GM12878 (cell line): Measurements from ENCODE around the gene AIMP2. TPM values are rescaled to one million over a fixed set of nuclear protein-coding genes. Genes with fewer than 3 reads are reported as not detected.

Source experiments
- ATF7 ChIP-seq: fragments of 450-650 bp; IDR thresholded peaks from 2 replicates; pipeline ENCODE4 v1.6.1; 2016; ENCODE audit warnings: low read depth, mild to moderate bottlenecking
- EED ChIP-seq: sonication (generic); IDR thresholded peaks from 2 replicates; pipeline ENCODE4 v1.6.1; 2016; ENCODE audit warnings: antibody characterized with exemption, low read depth
- EGR1 ChIP-seq, 2 experiments: IDR thresholded peaks; 1 replicate in 1 of 2; 2 replicates in 1 of 2; pipeline ENCODE4 v1.6.1; 2011 to 2012; ENCODE audit warnings: low read depth in 2 of 2, low read length in 2 of 2, borderline replicate concordance in 1 of 2, mild to moderate bottlenecking in 1 of 2, moderate library complexity in 1 of 2
- HDAC2 ChIP-seq: fragments of 200-600 bp; sonication (generic); IDR thresholded peaks from 2 replicates; pipeline ENCODE4 v1.6.1; 2017
- JUND ChIP-seq: IDR thresholded peaks from 2 replicates; pipeline ENCODE4 v1.6.1; 2012; ENCODE audit warnings: low read depth, mild to moderate bottlenecking, low read length, improper control_type of control experiment, moderate library complexity
- KLF5 ChIP-seq: fragments of 450-650 bp; IDR thresholded peaks from 2 replicates; pipeline ENCODE4 v1.6.1; 2014; ENCODE audit warnings: mild to moderate bottlenecking; ENCODE audit not compliant: partially characterized antibody
- MEF2B ChIP-seq: fragments of 450-650 bp; IDR thresholded peaks from 2 replicates; pipeline ENCODE4 v1.6.1; 2018; ENCODE audit warnings: mild to moderate bottlenecking, moderate library complexity; ENCODE audit not compliant: partially characterized antibody, poor library complexity, severe bottlenecking
- MTA3 ChIP-seq: IDR thresholded peaks from 2 replicates; pipeline ENCODE4 v1.6.1; 2012; ENCODE audit warnings: low read length, inconsistent platforms, borderline replicate concordance
- NFIC ChIP-seq: IDR thresholded peaks from 2 replicates; pipeline ENCODE4 v1.6.1; 2012; ENCODE audit warnings: low read depth, mild to moderate bottlenecking, inconsistent platforms, low read length, moderate library complexity
- NR2C2 ChIP-seq: IDR thresholded peaks from 2 replicates; pipeline ENCODE4 v1.6.1; 2011; ENCODE audit warnings: borderline replicate concordance, low read depth; ENCODE audit not compliant: control insufficient read depth, insufficient read length
- TCF3 ChIP-seq: IDR thresholded peaks from 2 replicates; pipeline ENCODE4 v1.6.1; 2012; ENCODE audit warnings: low read depth, mild to moderate bottlenecking, low read length, borderline replicate concordance; ENCODE audit not compliant: insufficient read depth
- ZBTB11 ChIP-seq: fragments of 450-650 bp; formaldehyde crosslinking; IDR thresholded peaks from 2 replicates; pipeline ENCODE4 v1.5.0; 2022; ENCODE audit warnings: mild to moderate bottlenecking, missing genetic modification characterization
- ZNF207 ChIP-seq: fragments of 450-650 bp; IDR thresholded peaks from 2 replicates; pipeline ENCODE4 v1.6.1; 2014; ENCODE audit warnings: antibody characterized with exemption, mild to moderate bottlenecking, borderline replicate concordance
- polyA plus RNA-seq, 11 experiments: library from polyadenylated mRNA; depleted of rRNA in 4 of 11; unstranded in 6 of 11; stranded (reverse) in 5 of 11; fragments of >200 nt; fragmentation: Nextera tagmentation in 4 of 11; fragmentation: Illumina TruSeq in 1 of 11; extraction: Ambion mirVana in 4 of 11; extraction: Trizol in 1 of 11; gene quantifications; 1 replicate in 1 of 11; 2 replicates in 10 of 11; pipeline versions ENCODE4 v1.2.1 to v1.2.3, GENCODE V29; 2011 to 2016; ENCODE audit warnings: inconsistent platforms in 2 of 11, missing spikeins in 2 of 11, low read depth in 1 of 11
- small RNA-seq: library from RNA; depleted of rRNA; stranded (forward); fragments of <200 nt; gene quantifications from one replicate; pipeline ENCODE3, GENCODE V24; 2014
- total RNA-seq, 4 experiments: library from RNA; depleted of rRNA in 3 of 4; stranded (reverse); fragments of >200 nt in 3 of 4; fragmentation: Illumina TruSeq in 1 of 4; extraction: Trizol in 1 of 4; gene quantifications; 2 replicates each; pipeline versions ENCODE4 v1.2.1 to v1.2.3, GENCODE V29; 2013 to 2021
- TF ChIP-seq, protein P1 (sequence below): IDR thresholded peaks from 2 replicates; pipeline ENCODE4 v1.6.1; 2012; ENCODE audit warnings: low read depth, low read length, improper control_type of control experiment
- TF ChIP-seq, protein P2 (sequence below): fragments of 450-650 bp; IDR thresholded peaks from 2 replicates; pipeline ENCODE4 v1.6.1; 2017; ENCODE audit warnings: borderline replicate concordance

Gene AIMP2
- total and polyA plus RNA-seq, 10 of the 15 experiments (the other 5 are each of a cell fraction or from before 2014, with no cell fraction given) = 46.7 to 130 (median 70.5) TPM

- TF ChIP-seq MEF2B (peak; percentile 24), HDAC2 (no peak), TCF3 (peak; percentile 50; the same call in 1 of the 2 replicates), NFIC (peak; percentile 59; the same call in 1 of the 2 replicates), ATF7 (peak; percentile 75), NR2C2 (no peak), EED (peak; percentile 85), ZNF207 (no peak), MTA3 (no peak), ZBTB11 (CRISPR knock-in tag) (no peak), EGR1 (IDR thresholded peaks at IDR 0.05; ENCODE audit: borderline replicate concordance in 1 of 2, low read depth in 2 of 2, low read length in 2 of 2) (no peak), KLF5 (no peak), JUND (no peak)
- TF ChIP-seq, protein P1, sequence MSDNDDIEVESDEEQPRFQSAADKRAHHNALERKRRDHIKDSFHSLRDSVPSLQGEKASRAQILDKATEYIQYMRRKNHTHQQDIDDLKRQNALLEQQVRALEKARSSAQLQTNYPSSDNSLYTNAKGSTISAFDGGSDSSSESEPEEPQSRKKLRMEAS = no peak
- TF ChIP-seq, protein P2, sequence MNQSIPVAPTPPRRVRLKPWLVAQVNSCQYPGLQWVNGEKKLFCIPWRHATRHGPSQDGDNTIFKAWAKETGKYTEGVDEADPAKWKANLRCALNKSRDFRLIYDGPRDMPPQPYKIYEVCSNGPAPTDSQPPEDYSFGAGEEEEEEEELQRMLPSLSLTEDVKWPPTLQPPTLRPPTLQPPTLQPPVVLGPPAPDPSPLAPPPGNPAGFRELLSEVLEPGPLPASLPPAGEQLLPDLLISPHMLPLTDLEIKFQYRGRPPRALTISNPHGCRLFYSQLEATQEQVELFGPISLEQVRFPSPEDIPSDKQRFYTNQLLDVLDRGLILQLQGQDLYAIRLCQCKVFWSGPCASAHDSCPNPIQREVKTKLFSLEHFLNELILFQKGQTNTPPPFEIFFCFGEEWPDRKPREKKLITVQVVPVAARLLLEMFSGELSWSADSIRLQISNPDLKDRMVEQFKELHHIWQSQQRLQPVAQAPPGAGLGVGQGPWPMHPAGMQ = no peak
- TF ChIP-seq, all 136 proteins: peak for 32
Observed at GRCh38 chr7:6071406-6071805, 62.3 kb downstream of the AIMP2 start (continued).

Small RNAs within 50 kb of the gene (small RNA-seq; reads per million reads assigned to genes)
- gene RF00019 (not detected), gene RNU6-218P (not detected), gene SNORA80D (0.31 reads per million)

Other genes starting within 250 kb of the AIMP2 start
Only the 7 nearest of the 8 such genes appear.
- gene OCM, start 128.5 kb upstream of the AIMP2 start, total RNA-seq (2014; rRNA removed) = not detected in 2 replicates
- gene OCM, start 128.5 kb upstream of the AIMP2 start, total RNA-seq (2014; rRNA removed; fragmentation: Illumina TruSeq; extraction: Trizol) = not detected in 2 replicates
- gene OCM, start 128.5 kb upstream of the AIMP2 start, total RNA-seq (2021) = not detected in 2 replicates
- gene OCM, start 128.5 kb upstream of the AIMP2 start, polyA plus RNA-seq (2011; rRNA removed) = not detected in 2 replicates
- not detected in 2 replicates for gene OCM, start 128.5 kb upstream of the AIMP2 start, polyA plus RNA-seq (2014; fragmentation: Illumina TruSeq; extraction: Trizol)
- not detected for gene OCM, start 128.5 kb upstream of the AIMP2 start, polyA plus RNA-seq (2014; fragmentation: Nextera tagmentation; extraction: Ambion mirVana)
- 0.20 TPM in 1 of 2 replicates, not detected in the other for gene OCM, start 128.5 kb upstream of the AIMP2 start, polyA plus RNA-seq (2014; rRNA removed)
- not detected for gene OCM, start 128.5 kb upstream of the AIMP2 start, polyA plus RNA-seq (2016; fragmentation: Nextera tagmentation; extraction: Ambion mirVana)
- 56.4 and 64.8 TPM in 2 replicates for gene CCZ1, start 110.5 kb upstream of the AIMP2 start, total RNA-seq (2014; rRNA removed)
- gene CCZ1, start 110.5 kb upstream of the AIMP2 start, total RNA-seq (2014; rRNA removed; fragmentation: Illumina TruSeq; extraction: Trizol) = 59.5 and 63.6 TPM in 2 replicates
- 59.5 and 69.1 TPM in 2 replicates for gene CCZ1, start 110.5 kb upstream of the AIMP2 start, total RNA-seq (2021)
- gene CCZ1, start 110.5 kb upstream of the AIMP2 start, polyA plus RNA-seq (2011; rRNA removed) = 80.0 and 112 TPM in 2 replicates
- gene CCZ1, start 110.5 kb upstream of the AIMP2 start, polyA plus RNA-seq (2014; fragmentation: Illumina TruSeq; extraction: Trizol) = 74.3 and 94.5 TPM in 2 replicates
- gene CCZ1, start 110.5 kb upstream of the AIMP2 start, polyA plus RNA-seq (2014; fragmentation: Nextera tagmentation; extraction: Ambion mirVana) = 10 to 100 TPM; 26.6 to 47.2 TPM
- 44.8 and 63.2 TPM in 2 replicates for gene CCZ1, start 110.5 kb upstream of the AIMP2 start, polyA plus RNA-seq (2014; rRNA removed)
- 100 to 1,000 TPM in 1 of 2 experiments, 10 to 100 TPM in 1; 99.1 to 109 TPM for gene CCZ1, start 110.5 kb upstream of the AIMP2 start, polyA plus RNA-seq (2016; fragmentation: Nextera tagmentation; extraction: Ambion mirVana)
- 0.05 TPM in 1 of 2 replicates, not detected in the other for gene RSPH10B, start 38.6 kb upstream of the AIMP2 start, total RNA-seq (2014; rRNA removed)
- 0.23 TPM in 1 of 2 replicates, not detected in the other for gene RSPH10B, start 38.6 kb upstream of the AIMP2 start, total RNA-seq (2014; rRNA removed; fragmentation: Illumina TruSeq; extraction: Trizol)
- 0.35 TPM in 1 of 2 replicates, not detected in the other for gene RSPH10B, start 38.6 kb upstream of the AIMP2 start, total RNA-seq (2021)
- 0.03 TPM in 1 of 2 replicates, not detected in the other for gene RSPH10B, start 38.6 kb upstream of the AIMP2 start, polyA plus RNA-seq (2011; rRNA removed)
- not detected in 2 replicates for gene RSPH10B, start 38.6 kb upstream of the AIMP2 start, polyA plus RNA-seq (2014; fragmentation: Illumina TruSeq; extraction: Trizol)
- gene RSPH10B, start 38.6 kb upstream of the AIMP2 start, polyA plus RNA-seq (2014; fragmentation: Nextera tagmentation; extraction: Ambion mirVana) = not detected
- gene RSPH10B, start 38.6 kb upstream of the AIMP2 start, polyA plus RNA-seq (2014; rRNA removed) = not detected in 2 replicates
- gene RSPH10B, start 38.6 kb upstream of the AIMP2 start, polyA plus RNA-seq (2016; fragmentation: Nextera tagmentation; extraction: Ambion mirVana) = not detected
- 19.6 and 22.9 TPM in 2 replicates for gene PMS2, start 223 bp upstream of the AIMP2 start, total RNA-seq (2014; rRNA removed)
- 25.4 and 25.5 TPM in 2 replicates for gene PMS2, start 223 bp upstream of the AIMP2 start, total RNA-seq (2014; rRNA removed; fragmentation: Illumina TruSeq; extraction: Trizol)
- gene PMS2, start 223 bp upstream of the AIMP2 start, total RNA-seq (2021) = 19.3 and 21.4 TPM in 2 replicates
- 16.8 and 20.5 TPM in 2 replicates for gene PMS2, start 223 bp upstream of the AIMP2 start, polyA plus RNA-seq (2011; rRNA removed)
- gene PMS2, start 223 bp upstream of the AIMP2 start, polyA plus RNA-seq (2014; fragmentation: Illumina TruSeq; extraction: Trizol) = 19.8 and 23.0 TPM in 2 replicates
- 1 to 10 TPM; 3.6 to 4.7 TPM for gene PMS2, start 223 bp upstream of the AIMP2 start, polyA plus RNA-seq (2014; fragmentation: Nextera tagmentation; extraction: Ambion mirVana)
- gene PMS2, start 223 bp upstream of the AIMP2 start, polyA plus RNA-seq (2014; rRNA removed) = 13.2 and 14.0 TPM in 2 replicates
- gene PMS2, start 223 bp upstream of the AIMP2 start, polyA plus RNA-seq (2016; fragmentation: Nextera tagmentation; extraction: Ambion mirVana) = 10 to 100 TPM; 17.9 to 18.0 TPM
- 0.11 and 0.16 TPM in 2 replicates for gene ANKRD61, start 22.1 kb downstream of the AIMP2 start, total RNA-seq (2014; rRNA removed)
- gene ANKRD61, start 22.1 kb downstream of the AIMP2 start, total RNA-seq (2014; rRNA removed; fragmentation: Illumina TruSeq; extraction: Trizol) = 0.18 and 0.22 TPM in 2 replicates
- gene ANKRD61, start 22.1 kb downstream of the AIMP2 start, total RNA-seq (2021) = 0.18 TPM in 1 of 2 replicates, not detected in the other
- 0.18 TPM in 1 of 2 replicates, not detected in the other for gene ANKRD61, start 22.1 kb downstream of the AIMP2 start, polyA plus RNA-seq (2011; rRNA removed)
- gene ANKRD61, start 22.1 kb downstream of the AIMP2 start, polyA plus RNA-seq (2014; fragmentation: Illumina TruSeq; extraction: Trizol) = 0.34 and 0.35 TPM in 2 replicates
- gene ANKRD61, start 22.1 kb downstream of the AIMP2 start, polyA plus RNA-seq (2014; fragmentation: Nextera tagmentation; extraction: Ambion mirVana) = under 1 TPM; 0.20 to 0.37 TPM
- 0.22 and 0.64 TPM in 2 replicates for gene ANKRD61, start 22.1 kb downstream of the AIMP2 start, polyA plus RNA-seq (2014; rRNA removed)
- under 1 TPM; 0.51 to 0.57 TPM for gene ANKRD61, start 22.1 kb downstream of the AIMP2 start, polyA plus RNA-seq (2016; fragmentation: Nextera tagmentation; extraction: Ambion mirVana)
- gene EIF2AK1, start 49.9 kb downstream of the AIMP2 start, total RNA-seq (2014; rRNA removed) = 120 and 141 TPM in 2 replicates
- 22.4 and 25.3 TPM in 2 replicates for gene EIF2AK1, start 49.9 kb downstream of the AIMP2 start, total RNA-seq (2014; rRNA removed; fragmentation: Illumina TruSeq; extraction: Trizol)
- 92.9 and 96.9 TPM in 2 replicates for gene EIF2AK1, start 49.9 kb downstream of the AIMP2 start, total RNA-seq (2021)
- 80.4 and 90.9 TPM in 2 replicates for gene EIF2AK1, start 49.9 kb downstream of the AIMP2 start, polyA plus RNA-seq (2011; rRNA removed)
- 74.5 and 89.8 TPM in 2 replicates for gene EIF2AK1, start 49.9 kb downstream of the AIMP2 start, polyA plus RNA-seq (2014; fragmentation: Illumina TruSeq; extraction: Trizol)
- gene EIF2AK1, start 49.9 kb downstream of the AIMP2 start, polyA plus RNA-seq (2014; fragmentation: Nextera tagmentation; extraction: Ambion mirVana) = 10 to 100 TPM; 15.6 to 23.3 TPM
- gene EIF2AK1, start 49.9 kb downstream of the AIMP2 start, polyA plus RNA-seq (2014; rRNA removed) = 143 and 169 TPM in 2 replicates
- gene EIF2AK1, start 49.9 kb downstream of the AIMP2 start, polyA plus RNA-seq (2016; fragmentation: Nextera tagmentation; extraction: Ambion mirVana) = 100 to 1,000 TPM in 1 of 2 experiments, 10 to 100 TPM in 1; 97.6 to 116 TPM
- gene USP42, start 95.7 kb downstream of the AIMP2 start, total RNA-seq (2014; rRNA removed) = 4.0 and 4.1 TPM in 2 replicates
- gene USP42, start 95.7 kb downstream of the AIMP2 start, total RNA-seq (2014; rRNA removed; fragmentation: Illumina TruSeq; extraction: Trizol) = 4.2 and 4.3 TPM in 2 replicates
- gene USP42, start 95.7 kb downstream of the AIMP2 start, total RNA-seq (2021) = 9.2 and 9.9 TPM in 2 replicates
- gene USP42, start 95.7 kb downstream of the AIMP2 start, polyA plus RNA-seq (2011; rRNA removed) = 4.9 and 5.5 TPM in 2 replicates
- gene USP42, start 95.7 kb downstream of the AIMP2 start, polyA plus RNA-seq (2014; fragmentation: Illumina TruSeq; extraction: Trizol) = 7.9 TPM in 2 replicates
- 1 to 10 TPM; 1.9 to 2.2 TPM for gene USP42, start 95.7 kb downstream of the AIMP2 start, polyA plus RNA-seq (2014; fragmentation: Nextera tagmentation; extraction: Ambion mirVana)
- 5.3 and 5.8 TPM in 2 replicates for gene USP42, start 95.7 kb downstream of the AIMP2 start, polyA plus RNA-seq (2014; rRNA removed)
- gene USP42, start 95.7 kb downstream of the AIMP2 start, polyA plus RNA-seq (2016; fragmentation: Nextera tagmentation; extraction: Ambion mirVana) = 1 to 10 TPM; 5.9 to 6.2 TPM